Testis (tissue), 2 donors: Measurements from ENCODE around the gene CDH11.

Experiments
- POLR2A ChIP-seq: fragments of 450-650 bp; IDR thresholded peaks from one replicate; pipeline ENCODE4 v1.6.1; 2017; ENCODE audit warnings: antibody characterized with exemption, mild to moderate bottlenecking, moderate library complexity
- TF ChIP-seq, protein P1 (sequence below), 3 experiments: fragments of 450-650 bp in 2 of 3; fragments of 200-600 bp in 1 of 3; sonication (generic) in 1 of 3; IDR thresholded peaks; one replicate each; pipeline ENCODE4 v1.5.1; 2016 to 2019; ENCODE audit warnings: antibody characterized with exemption in 3 of 3, mild to moderate bottlenecking in 2 of 3, moderate library complexity in 1 of 3

GRCh38 chr16:65021852-65022595 is 99.8 kb downstream of the CDH11 start:
- TF ChIP-seq, protein P1, sequence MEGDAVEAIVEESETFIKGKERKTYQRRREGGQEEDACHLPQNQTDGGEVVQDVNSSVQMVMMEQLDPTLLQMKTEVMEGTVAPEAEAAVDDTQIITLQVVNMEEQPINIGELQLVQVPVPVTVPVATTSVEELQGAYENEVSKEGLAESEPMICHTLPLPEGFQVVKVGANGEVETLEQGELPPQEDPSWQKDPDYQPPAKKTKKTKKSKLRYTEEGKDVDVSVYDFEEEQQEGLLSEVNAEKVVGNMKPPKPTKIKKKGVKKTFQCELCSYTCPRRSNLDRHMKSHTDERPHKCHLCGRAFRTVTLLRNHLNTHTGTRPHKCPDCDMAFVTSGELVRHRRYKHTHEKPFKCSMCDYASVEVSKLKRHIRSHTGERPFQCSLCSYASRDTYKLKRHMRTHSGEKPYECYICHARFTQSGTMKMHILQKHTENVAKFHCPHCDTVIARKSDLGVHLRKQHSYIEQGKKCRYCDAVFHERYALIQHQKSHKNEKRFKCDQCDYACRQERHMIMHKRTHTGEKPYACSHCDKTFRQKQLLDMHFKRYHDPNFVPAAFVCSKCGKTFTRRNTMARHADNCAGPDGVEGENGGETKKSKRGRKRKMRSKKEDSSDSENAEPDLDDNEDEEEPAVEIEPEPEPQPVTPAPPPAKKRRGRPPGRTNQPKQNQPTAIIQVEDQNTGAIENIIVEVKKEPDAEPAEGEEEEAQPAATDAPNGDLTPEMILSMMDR (IDR thresholded peaks at IDR 0.05), result no peak
- TF ChIP-seq POLR2A, result no peak
